Measurements from ENCODE around the gene STAB2.
"Not testable (repeated sequence)": the region's sequence is repeated elsewhere in the genome, so short reads cannot be mapped to it uniquely, and the experiment has no call there.

The STAB2 gene

GRCh38 chr12:103785243-103786031, 198.4 kb downstream of the STAB2 start:
- no peak for FAIRE-seq

- FAIRE-seq: no peak
Measured at GRCh38 chr12:103786201-103786600, 199.1 kb downstream of the STAB2 start.

DNA sequence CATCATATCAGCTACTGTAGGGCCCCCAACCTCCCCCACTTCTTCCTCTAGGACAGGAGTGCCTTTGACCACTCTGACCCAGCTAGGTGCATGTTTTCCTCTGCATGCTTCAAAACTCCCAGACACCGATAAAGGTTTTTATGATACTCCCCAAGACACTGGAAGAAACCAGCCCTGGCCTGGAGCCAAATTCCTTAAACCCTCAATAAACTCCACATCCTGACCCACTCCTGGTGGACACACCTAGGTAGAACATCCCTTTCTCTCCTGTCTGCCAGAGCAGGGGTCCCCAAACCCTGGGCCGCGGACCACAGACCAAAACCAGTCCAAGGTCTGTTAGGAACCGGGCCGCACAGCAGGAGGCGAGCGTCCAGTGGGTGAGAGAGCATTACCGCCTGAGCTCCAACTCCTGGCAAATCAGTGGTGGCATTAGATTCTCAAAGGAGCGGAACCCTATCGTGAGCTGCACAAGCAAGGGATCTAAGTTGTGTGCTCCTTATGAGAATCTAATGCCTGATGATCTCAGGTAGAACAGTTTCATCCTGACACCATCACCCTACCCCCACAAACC, 204.4 kb downstream of the STAB2 start:
- FAIRE-seq: no peak

DNA sequence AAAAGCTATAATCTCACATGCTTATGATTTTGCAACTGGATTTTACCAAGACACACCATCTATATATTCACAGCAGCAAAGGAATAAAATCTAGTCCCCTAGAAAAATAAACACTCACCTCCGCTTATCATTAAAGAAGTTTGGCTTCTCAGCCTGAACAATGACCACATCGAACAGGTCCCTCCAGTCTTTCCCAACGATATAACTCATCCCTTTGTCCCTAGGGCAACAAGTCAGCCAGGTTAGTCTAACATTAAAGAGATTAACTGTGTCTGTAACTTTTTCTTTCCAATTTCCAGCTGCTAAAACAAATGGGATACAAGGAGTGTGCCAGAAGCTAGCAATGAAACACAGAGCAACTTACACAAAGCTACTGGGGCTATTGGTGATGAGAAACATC, 206.0 kb downstream of the STAB2 start:
- FAIRE-seq: no peak

DNA sequence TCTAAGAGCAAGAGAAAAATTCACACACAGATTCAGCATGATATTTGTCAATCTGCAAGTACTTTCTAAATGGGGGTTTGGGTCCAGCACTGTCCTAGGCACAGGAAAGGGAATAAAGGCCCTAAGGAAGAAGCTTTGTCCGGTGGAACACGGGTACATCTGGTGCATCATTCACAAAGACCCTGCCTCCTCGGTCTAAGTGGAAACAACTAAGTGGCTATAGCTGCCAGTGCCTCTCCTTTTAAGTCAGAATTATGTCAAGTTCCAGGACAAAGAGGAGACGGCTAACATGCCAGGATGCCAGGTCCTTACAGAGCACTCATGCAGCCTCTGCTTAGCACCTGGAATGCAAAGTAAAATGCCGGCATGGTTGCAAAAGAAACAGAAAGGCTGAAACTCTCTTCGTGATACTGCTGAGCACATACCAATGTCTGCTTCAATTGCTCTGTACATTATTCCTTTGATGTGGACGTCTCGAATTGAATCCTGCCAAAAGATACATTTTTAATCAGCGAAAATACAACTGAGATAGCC, 206.5 kb downstream of the STAB2 start:
- FAIRE-seq: no peak

- FAIRE-seq: no peak
Measured at GRCh38 chr12:103794309-103795213, 207.5 kb downstream of the STAB2 start.

DNA sequence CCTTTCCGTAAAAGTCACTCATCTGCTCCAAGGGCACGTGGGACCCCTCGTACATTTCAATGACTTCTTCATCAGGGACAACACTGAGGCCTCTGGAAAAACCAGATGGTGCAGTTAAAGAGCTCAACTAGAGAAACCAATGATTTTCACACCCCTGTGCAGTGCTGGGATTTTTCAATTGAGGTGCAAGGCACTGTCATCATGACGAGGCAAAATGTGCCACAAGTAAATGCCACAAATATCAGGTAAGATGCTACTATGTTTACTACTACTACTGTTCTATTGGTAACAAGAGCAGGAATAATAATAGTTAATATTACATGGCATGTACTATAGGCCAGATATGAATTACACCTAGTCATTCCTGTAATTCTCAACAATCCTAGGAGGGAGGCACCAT, 211.5 kb downstream of the STAB2 start:
- FAIRE-seq: no peak

GRCh38 chr12:103799504-103799856, 212.4 kb downstream of the STAB2 start:
- no peak for FAIRE-seq

GRCh38 chr12:103799857-103800771, 213.0 kb downstream of the STAB2 start:
- FAIRE-seq: no peak

- no peak for FAIRE-seq
Measured at GRCh38 chr12:103801709-103802585, 214.9 kb downstream of the STAB2 start.

DNA sequence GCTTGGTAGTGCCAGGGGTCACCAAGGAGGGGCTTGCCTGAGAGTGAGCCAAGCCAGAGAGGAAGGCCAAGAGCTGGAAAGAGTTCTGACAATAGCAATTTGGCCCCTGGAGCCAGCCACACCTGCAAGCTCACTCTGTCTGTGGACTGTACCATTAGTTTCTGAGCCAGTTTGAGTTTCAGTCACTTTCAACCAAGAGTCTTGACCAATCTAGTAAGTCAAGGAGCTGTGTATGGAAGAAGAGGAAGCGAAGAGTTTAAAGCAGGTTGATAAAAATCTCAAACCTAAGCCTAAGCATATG, 215.5 kb downstream of the STAB2 start:
- FAIRE-seq: no peak

- FAIRE-seq: no peak
Measured at GRCh38 chr12:103803847-103804246, 216.8 kb downstream of the STAB2 start.

DNA sequence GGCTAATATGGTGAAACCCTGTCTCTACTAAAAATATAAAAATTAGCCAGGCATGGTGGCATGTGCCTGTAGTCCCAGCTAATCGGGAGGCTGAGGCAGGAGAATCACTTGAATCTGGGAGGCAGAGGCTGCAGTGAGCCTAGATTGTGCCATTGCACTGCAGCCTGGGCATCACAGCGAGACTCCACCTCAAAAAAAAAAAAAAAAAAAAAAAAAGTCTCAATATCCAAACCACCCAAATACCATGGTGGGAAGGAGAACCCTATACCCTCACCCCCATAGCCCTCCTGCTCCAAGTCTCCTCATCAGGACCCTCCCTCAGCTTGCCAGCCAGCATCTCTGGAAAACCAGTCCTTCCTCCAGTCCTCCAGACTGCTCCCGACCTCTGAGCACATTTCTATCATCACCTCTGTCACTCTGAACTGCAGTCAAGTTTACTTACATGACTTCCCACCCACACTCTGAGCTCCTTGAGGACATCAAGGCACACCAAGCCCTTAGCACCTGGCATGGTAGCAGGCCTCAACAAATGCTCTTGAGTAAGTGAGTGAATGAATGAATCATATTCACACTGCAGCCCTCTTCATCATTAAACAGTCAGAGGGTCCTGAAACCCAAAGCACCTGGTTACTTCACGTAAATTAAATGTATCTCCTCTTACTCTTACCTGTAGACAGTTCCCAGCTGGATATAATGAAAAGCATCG, 218.7 kb downstream of the STAB2 start:
- FAIRE-seq: no peak

DNA sequence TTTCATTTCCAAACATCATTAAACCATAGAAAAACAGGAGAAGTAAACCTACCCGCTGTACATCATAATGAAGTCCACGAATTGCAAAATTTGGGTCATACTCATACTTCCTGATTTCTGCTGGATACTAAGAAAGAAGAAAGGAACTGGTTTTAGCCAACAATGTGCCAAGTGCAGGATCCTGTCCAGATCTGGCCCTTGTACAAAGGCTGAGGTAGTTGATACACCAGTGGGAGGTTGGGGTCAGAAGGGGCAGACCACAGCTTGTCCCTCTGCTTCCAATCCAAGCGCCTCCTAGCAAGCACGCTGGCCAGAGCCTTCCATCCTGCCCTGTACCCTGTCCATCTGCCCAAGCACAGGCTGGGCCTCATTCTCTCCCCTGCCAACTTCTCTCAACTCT, 219.7 kb downstream of the STAB2 start:
- no peak for FAIRE-seq

DNA sequence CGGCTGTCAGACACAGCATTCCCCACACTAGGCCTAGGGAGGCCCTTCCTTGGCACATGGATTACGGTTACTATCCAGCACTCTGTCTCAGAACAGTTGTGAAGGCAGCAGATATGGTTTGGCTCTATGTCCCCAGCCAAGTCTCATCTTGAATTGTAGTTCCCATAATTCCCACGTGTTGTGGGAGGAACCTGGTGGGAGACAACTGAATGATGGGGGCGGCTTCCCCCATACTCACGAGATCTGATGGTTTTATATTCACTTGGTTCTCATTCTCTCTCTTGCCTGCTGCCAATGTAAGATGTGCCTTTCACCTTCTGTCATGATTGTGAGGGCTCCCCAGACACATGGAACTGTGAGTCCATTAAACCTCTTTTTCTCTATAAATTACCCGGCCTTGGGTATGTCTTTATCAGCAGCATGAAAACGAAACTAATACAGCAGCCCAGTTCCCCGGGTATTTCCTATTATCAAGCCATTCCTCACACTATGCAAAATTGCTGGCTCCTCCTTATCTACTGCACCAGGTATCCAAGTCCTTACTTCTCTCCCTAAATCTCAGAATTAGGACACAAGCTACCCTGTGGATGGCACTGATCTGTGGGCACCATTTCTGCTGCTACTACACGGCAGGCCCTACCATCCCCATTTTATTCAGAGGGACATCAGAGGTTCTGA, 220.6 kb downstream of the STAB2 start:
- FAIRE-seq: no peak

DNA sequence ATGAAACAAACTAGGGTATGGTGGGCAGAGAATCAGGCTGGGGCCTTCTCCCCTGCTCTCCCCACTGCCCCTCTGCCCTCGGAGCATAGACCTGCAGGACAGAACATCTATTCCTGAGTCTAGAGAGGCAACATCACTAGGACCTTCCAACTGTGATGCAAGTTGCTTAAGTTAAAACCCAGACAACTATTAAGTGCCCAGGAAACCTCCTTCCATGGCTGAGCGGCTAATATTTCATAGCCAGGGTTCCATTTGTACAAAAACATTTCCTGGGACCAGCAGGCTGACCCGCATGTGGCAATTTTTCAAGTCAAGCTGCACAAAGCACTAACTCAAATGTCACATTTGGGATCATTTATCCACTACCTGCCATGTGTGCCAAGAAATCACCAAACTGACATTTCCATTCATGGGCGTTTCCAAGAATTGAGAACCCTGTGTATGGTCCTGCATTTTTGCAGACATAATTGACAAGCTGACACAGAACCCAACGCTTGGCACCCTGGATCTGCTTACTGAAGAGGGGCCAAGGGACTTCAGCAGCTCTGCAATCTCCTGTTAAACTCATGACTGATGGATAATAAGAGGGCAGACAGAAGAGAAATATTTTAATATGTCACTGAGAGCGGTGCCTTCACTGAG, 221.3 kb downstream of the STAB2 start:
- FAIRE-seq: no peak

GRCh38 chr12:103809154-103809553, 222.1 kb downstream of the STAB2 start:
- no peak for FAIRE-seq

- not testable (repeated sequence) for FAIRE-seq
Measured at GRCh38 chr12:103809639-103810038, 222.6 kb downstream of the STAB2 start.

- FAIRE-seq: no peak
Measured at GRCh38 chr12:103810111-103810510, 223.0 kb downstream of the STAB2 start.

GRCh38 chr12:103811791-103812190, 224.7 kb downstream of the STAB2 start:
- no peak for FAIRE-seq

All from colon (tissue), 2 donors.